ENCODE data around the gene ZMIZ2. TPM values are rescaled to one million over a fixed set of nuclear protein-coding genes. Genes with fewer than 3 reads are reported as not detected.

ZMIZ2 gene
- total and polyA plus RNA-seq, 7 donors = 8.4 to 64.7 (median 11.3) TPM

- H3K36me3 ChIP-seq = peaks cover 17 to 46% (median 24%) of the 10 kb centered on the region in 4 donors
- intact Hi-C loops (cut with DNase I) = no loop called here
- TF ChIP-seq EP300 (IDR thresholded peaks at IDR 0.05) (no peak), POLR2AphosphoS5 (IDR thresholded peaks at IDR 0.05) (no peak), POLR2A (IDR thresholded peaks at IDR 0.05) (no peak)
- TF ChIP-seq, protein P1, sequence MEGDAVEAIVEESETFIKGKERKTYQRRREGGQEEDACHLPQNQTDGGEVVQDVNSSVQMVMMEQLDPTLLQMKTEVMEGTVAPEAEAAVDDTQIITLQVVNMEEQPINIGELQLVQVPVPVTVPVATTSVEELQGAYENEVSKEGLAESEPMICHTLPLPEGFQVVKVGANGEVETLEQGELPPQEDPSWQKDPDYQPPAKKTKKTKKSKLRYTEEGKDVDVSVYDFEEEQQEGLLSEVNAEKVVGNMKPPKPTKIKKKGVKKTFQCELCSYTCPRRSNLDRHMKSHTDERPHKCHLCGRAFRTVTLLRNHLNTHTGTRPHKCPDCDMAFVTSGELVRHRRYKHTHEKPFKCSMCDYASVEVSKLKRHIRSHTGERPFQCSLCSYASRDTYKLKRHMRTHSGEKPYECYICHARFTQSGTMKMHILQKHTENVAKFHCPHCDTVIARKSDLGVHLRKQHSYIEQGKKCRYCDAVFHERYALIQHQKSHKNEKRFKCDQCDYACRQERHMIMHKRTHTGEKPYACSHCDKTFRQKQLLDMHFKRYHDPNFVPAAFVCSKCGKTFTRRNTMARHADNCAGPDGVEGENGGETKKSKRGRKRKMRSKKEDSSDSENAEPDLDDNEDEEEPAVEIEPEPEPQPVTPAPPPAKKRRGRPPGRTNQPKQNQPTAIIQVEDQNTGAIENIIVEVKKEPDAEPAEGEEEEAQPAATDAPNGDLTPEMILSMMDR (IDR thresholded peaks at IDR 0.05) = no peak
- H3K27ac ChIP-seq = no peak overlapping the region
- WGBS, 2 donors = 91 to 92% methylated on average over 10 of the region's 10 CpGs
- no peaks in the 10 kb centered on the region for H3K4me1 ChIP-seq
- no peaks in the 10 kb centered on the region for H3K9me3 ChIP-seq
- peak; percentile 39 for DNase-seq
- H3K27me3 ChIP-seq = no peaks in the 10 kb centered on the region
- no peak overlapping the region for H3K4me3 ChIP-seq
Observed at GRCh38 chr7:44709945-44710596, 38.6 kb upstream of the ZMIZ2 start.

- DNase-seq = peak; percentile 57
- intact Hi-C loops (cut with DNase I) = no loop called here
- Histone ChIP-seq H3K27me3 (no peaks in the 10 kb centered on the region), H3K36me3 (peaks cover 17 to 38% (median 24%) of the 10 kb centered on the region in 4 donors), H3K4me3 (no peak overlapping the region), H3K9me3 (no peaks in the 10 kb centered on the region), H3K4me1 (no peaks in the 10 kb centered on the region), H3K27ac (no peak overlapping the region)
- WGBS, 2 donors = 67 to 72% methylated on average over 5 of the region's 5 CpGs
- TF ChIP-seq, protein P1 (IDR thresholded peaks at IDR 0.05) = no peak
- TF ChIP-seq POLR2A (IDR thresholded peaks at IDR 0.05) (no peak), EP300 (IDR thresholded peaks at IDR 0.05) (no peak), POLR2AphosphoS5 (IDR thresholded peaks at IDR 0.05) (no peak)
Observed at GRCh38 chr7:44711528-44711927, 37.1 kb upstream of the ZMIZ2 start.

GRCh38 chr7:44712012-44712411 is 36.6 kb upstream of the ZMIZ2 start:
- intact Hi-C loops (cut with DNase I) = no loop called here
- H3K36me3 ChIP-seq = peaks cover 13 to 34% (median 23%) of the 10 kb centered on the region in 4 donors
- no peaks in the 10 kb centered on the region for H3K4me1 ChIP-seq
- no peaks in the 10 kb centered on the region for H3K9me3 ChIP-seq
- no peaks in the 10 kb centered on the region for H3K27me3 ChIP-seq
- TF ChIP-seq, protein P1 (IDR thresholded peaks at IDR 0.05) = no peak
- TF ChIP-seq POLR2A (IDR thresholded peaks at IDR 0.05) (no peak), EP300 (IDR thresholded peaks at IDR 0.05) (no peak), POLR2AphosphoS5 (IDR thresholded peaks at IDR 0.05) (no peak)
- no peak for DNase-seq
- no peak overlapping the region for H3K27ac ChIP-seq
- WGBS, 2 donors = 17 to 41% methylated on average over 5 of the region's 5 CpGs
- H3K4me3 ChIP-seq = no peak overlapping the region

GRCh38 chr7:44713141-44713540 is 35.5 kb upstream of the ZMIZ2 start:
- DNase-seq = no peak
- Histone ChIP-seq H3K27me3 (no peaks in the 10 kb centered on the region), H3K4me1 (no peaks in the 10 kb centered on the region), H3K36me3 (peaks cover 4 to 23% (median 11%) of the 10 kb centered on the region in 4 donors), H3K27ac (no peak overlapping the region), H3K9me3 (no peaks in the 10 kb centered on the region), H3K4me3 (no peak overlapping the region)
- intact Hi-C loops (cut with DNase I) = no loop called here
- 85 to 87% methylated on average over 2 of the region's 2 CpGs for WGBS, 2 donors
- no peak for TF ChIP-seq POLR2AphosphoS5 (IDR thresholded peaks at IDR 0.05)
- TF ChIP-seq, protein P1 (IDR thresholded peaks at IDR 0.05) = no peak
- no peak for TF ChIP-seq EP300 (IDR thresholded peaks at IDR 0.05)
- no peak for TF ChIP-seq POLR2A (IDR thresholded peaks at IDR 0.05)
